ENCODE measurements around the gene HOXB3.

The HOXB3 gene

DNA sequence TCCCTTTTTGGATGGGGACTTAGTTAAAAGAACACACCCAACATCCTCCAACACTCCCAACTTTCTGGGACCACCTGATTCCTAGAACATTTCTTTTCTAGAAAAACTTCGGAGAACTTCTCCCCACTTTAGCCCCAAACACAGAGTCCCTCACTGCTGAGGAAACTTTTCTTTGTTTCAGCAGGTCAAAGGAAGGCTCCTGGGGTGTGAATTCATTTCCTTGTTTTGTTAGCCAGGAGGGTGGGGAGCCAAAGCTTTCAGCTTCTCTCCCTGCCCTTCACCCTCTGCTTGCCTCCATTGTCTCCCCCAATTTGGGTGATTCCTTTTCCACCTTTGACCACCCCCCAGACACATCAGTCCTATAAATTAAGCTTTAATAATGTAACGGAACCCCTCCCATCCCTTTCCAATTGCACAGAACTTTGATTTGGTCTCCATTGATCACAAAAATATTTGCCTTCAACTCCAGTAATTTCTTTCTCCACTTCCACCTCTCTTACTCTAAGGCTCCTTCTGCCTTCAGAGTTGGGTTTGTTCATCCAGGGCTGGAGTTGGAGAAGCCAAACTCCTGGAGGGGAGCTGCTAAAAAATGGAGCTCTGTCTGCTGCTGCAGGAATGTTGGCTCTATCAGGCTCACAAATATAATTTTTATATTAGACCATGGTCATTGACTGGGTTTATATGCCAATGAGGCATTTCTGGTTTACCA is 22.2 kb downstream of the HOXB3 start:
- no peak for DNase-seq

DNA sequence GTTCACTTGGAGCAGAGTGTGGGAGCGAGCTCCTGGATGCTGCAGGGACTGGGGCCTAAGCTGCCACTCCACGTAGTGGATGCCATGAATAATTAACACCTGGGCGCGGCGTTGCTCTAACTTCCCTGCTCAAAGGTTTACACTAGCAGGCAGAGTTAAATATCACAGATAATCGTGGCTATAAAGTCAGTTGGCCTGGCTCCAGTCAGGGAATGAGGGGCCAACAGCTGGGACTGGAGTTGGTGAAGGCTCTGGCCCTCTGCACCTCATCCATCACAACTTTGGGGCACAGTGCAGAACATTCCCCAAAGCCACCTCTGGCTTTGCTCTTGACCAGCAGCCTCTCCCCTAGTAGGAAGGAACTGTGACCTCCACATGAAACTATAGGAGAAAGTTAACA is 22.8 kb downstream of the HOXB3 start:
- no peak for DNase-seq

DNA sequence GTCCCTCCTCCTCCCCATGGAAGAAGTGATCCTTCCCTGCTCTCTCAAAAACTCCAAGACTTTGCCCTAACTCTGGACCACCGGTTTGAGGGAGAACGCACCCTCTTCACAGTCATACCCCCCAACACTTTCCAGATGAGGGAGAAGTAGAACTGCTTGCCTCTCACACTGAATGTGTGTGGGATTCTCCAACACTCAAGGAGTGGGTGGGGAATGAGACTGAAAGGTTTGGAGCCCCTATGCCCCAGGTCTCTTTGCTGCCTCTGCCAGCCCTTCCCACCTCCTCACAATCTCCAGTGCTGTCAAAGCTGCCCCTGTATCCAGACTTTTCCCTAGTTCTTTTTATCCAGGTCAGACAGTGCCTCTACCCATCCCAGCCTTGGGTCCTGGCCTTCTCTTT is 23.3 kb downstream of the HOXB3 start:
- DNase-seq, result no peak

DNA sequence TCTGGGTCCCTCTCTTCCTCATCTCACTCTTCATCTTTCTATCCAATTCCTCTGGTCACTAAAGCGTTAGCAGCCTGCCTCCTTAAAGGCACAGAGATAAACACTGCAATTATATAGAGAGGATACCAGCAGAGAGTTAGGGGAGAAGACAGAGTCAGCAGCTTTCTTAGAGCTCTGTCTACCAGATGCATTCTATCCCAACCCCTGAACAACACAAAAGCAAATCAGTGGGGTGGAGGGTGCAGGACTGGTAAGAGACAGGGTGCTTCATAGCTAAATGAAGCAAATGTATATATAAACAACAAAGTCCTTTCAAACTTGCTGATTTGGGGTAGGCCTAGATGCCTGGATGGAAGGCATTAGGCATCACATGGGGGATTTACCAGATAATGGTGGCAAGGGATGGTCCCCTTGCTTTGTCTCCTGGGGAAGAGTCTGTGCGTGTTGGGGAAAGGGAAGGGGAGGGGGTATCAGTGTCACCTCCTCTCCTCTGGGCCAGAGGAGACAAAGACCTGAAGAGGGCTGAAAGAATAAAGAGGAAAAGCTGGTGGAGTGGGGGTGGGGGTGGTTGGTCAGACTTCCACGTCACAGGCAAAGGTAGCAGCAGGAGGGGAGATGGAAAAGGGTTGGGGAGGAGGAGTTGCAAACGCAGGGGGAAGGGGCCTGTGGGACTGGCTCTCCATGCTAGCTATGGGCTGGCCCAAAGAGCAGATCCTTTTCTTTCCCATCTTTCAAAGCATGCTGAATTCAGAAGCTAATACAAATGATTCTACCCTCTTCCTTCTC is 23.9 kb downstream of the HOXB3 start:
- no peak for DNase-seq

DNA sequence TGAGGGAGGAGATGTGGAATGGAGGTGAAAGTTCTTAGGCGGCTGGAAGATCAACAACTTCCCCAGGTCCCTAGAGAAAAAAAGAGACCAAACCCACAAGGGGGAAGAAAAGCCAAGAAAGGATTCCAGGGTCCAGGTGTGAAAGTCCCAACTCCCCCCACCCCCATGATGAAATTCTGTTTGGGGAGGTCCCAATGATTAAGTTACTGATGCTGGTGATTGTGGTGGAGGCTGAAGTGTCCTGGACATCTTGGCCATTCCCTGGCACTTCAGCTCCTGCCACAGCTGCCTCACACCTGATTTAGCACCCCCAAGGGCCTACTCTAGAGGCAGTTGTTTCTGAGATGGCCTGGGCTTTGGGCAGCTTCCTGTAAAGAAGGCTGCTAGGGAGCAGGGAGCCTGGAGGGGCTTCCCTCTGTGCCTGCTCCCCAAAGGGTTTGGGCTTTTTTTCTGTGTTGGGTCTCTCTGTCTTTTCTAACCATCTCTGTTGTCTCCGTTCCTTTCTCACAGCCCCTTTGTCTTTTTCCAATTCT is 25.0 kb downstream of the HOXB3 start:
- DNase-seq, result no peak

DNA sequence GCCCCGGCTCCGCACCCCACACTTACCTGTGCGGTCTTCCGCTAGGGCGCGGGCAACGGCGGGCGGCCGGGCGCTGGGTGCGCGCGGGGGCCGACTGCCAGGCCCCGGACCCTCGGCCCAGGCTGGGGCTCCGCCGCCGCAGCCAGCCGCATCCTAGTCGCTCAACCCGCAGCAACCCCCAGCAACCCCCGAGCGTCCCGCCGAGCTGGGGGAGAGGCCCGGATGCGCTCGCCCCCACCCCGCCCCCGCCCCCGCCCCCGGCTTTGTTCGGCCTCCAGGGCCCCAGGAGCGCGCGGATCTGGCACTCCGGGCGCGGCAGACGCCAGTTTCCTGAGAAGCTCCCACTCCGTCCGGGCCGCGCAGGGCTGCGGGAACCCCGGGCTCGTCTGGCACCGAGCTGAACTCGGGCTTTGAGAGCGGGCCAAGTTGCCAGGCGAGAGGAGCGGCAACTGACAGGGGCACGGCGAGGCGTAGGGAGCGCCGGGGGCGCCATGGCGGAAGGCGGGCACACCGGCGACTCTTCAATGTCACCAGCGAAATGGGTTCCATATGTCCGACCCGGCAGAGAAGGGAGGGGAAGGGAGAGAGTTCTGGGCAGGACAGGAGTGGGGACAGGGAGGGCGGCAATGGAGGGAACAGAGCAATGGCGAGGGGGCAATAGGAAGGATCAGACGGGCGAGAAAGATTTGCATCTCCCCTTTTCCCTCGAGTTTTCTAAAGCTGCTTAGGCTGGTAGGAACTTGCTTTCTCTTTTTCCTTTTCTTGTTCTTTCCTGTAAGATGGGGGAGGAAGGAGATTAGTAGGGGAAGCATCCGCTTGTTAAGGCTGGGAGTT is 25.6 kb downstream of the HOXB3 start:
- no peak for DNase-seq

DNA sequence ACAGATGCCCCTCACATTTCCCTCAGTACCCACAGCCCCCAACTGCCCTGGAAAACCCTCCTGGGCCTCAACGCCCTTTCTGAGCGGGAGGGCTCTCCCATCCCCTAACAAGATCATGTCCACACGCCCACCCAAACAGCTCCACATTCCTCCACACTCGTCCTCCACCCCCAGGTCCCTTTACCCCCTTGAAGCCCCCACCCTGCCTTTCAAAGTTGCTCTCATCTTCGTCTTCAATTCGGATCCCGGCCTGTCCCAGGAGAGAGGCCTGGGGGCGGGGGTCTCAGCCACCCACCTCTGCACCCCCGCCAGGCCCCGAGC is 26.2 kb downstream of the HOXB3 start:
- no peak for DNase-seq

DNA sequence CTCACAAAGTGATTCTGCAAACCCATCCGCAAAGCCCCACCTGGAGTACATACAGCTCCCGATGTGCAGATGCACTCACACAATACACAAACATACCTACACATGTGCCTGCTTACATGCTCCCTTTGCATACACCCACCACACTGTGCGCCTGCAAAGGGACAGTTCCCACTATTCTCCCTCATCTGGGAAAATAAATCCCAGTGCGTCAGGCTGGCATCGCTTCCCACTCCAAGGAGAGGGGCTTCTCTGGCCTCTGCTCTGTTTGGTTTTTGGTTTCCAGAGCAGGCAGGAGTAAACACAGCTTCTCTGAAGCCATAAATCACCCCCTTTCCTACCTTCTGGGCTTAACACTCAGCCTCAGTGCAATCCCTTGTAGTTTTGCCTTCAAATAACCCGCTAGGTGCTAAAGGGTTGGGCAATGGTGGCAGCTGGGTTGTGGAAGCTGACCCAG is 26.6 kb downstream of the HOXB3 start:
- DNase-seq, result no peak

DNA sequence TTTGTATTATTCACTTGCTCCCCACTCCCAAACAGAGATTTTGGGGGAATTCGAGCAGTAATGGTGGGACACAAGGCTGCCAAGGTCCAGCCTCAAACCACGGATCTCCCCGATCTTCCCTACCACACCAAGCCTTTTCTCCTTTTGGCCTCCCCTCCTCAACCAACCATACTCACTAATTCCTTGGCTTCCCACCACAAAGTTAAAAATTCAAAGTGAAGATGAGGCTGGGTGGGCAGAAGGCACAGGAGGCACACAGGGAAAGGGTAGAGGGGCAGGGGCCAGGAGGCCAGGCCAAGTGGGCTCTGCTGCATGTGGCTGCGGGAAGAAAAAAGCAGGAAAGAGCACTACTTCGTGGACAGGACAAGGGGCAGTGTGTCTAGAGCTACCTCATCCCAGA is 27.1 kb downstream of the HOXB3 start:
- DNase-seq, result no peak

DNA sequence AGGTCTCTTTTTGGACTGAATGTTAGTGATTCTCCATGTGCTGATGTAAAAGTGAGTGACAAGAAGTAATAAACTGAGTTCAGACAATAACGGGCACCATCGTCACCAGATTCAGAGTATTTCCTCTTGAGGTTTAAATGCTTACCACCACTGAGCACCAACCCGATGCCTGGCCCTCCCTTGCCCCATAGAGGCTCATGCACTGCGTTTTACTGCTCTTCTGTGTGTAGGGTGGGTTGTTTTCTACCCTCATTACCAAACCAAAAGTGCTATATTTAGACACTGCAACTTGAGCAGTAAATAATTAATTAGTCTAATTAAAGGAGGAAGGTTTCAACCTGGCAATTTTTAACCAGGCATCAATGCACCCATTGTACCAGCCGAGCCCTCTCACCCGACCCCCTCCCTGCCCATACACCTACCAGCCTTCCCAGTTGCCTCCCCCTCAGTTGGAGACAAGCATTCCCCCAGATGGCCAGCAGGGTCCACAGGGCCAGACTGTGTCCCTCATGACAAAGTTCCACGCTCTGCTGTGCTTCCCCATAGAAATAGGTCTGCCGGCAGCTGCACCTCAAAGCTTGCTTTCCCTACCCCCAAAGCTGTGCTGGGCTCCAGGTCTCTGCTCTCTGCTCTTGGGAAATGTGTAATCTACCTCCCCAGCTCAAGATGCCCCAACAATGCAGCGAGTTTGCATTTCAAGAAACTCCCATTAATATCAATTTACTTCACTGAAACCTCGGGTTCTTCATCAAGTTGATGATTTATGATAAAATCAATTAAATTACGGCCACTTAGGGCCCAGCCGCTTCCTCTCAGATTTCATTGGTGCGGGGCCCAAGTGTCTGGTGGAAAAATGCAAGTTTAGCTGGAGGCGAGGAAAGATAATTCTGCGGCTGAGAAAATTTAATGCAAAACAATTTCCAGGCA is 27.9 kb downstream of the HOXB3 start:
- no peak for DNase-seq

DNA sequence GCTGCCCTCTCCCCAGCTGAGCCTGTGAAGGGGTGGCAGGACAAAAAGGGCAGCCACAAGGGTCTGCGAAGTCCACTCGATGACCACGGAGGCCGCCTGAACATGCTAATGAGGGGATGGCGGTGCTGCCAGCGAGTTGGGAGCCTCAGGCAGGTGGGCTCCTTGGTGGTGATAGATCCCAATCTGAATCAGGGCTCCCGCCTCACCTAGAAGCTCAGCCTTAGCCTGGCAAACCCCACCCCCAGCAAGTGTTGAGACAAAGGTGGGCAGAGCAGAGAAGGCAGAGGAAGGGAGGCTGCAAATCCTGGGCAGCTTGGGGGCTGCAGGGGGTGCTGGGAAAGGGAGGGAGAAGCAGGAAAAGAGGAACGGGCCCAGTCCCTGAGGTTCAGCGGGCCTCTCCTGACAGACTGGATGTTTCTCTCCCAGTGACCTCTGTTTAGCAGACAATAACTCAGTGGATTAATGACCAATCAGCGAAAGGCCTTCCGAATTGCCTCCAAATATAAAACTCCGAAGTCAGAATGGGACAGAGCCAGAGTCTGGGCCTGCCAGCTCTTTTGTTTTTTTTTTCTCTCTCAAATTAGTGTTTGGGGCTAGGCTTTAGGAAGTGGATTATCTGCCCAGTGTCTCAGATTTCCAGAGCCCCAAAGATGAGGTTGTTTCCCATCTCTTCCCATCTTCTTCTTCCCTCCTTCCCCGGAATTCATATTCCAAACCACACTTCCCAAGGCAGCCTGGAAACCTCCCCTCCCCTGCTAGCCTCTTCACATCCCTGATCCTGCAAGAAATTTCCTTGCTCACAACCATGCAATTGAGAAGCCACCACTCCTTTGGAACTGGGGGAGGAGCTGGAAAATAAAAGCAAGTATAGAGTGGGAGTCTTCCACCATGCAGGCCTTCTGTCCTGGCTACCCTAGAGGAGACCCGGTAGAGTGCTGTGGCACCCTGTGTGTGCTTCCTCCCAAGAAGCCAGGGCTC is 29.9 kb downstream of the HOXB3 start:
- DNase-seq, result no peak

DNA sequence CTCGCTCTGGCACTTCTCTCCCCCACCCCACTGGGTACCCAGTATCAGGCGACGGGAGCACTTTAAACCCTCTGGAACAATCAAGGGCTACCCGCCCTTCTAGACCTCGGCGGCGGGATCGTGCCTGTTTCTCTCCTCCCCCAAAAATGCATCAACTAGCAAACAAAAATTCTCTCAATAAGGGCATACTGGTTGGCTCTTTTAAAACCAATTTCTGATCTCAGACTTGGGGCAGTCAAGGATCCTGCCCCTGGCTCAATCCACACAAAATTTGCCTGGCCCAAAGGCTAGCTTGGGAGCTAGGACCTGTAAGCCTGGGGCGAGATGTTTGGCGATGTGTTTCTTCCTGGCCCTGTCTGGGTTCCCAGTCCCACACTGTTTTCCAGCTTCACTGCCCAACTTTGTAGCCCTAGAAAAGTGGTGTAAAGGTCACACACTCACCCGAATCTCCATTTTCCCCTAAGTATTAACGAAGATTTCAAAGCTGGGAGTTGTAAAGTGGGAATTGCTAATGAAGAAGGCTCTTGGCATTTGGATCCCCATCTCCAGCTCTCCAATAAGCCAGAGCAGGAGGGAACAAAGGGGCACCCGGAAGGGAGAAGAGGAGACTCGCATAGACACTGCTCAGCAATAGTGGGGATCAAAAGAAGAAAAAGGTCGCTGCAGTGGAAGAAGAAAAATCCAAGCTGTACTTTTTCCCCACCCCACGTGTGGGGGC is 30.8 kb downstream of the HOXB3 start:
- DNase-seq, result no peak

DNA sequence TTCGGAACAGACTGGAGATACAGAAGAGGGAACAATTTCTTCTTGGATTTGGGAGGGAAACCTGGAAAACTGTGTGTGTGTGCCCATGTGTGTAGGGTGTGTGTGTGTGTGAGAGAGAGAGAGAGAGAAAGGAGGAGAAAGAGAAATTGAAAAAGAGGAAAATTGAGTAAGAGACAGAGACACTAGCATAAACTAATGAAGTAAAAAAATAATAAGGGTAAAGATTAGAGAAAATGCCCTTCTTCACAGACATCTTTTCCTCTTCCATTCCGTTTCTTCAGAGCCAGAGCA is 31.3 kb downstream of the HOXB3 start:
- no peak for DNase-seq

DNA sequence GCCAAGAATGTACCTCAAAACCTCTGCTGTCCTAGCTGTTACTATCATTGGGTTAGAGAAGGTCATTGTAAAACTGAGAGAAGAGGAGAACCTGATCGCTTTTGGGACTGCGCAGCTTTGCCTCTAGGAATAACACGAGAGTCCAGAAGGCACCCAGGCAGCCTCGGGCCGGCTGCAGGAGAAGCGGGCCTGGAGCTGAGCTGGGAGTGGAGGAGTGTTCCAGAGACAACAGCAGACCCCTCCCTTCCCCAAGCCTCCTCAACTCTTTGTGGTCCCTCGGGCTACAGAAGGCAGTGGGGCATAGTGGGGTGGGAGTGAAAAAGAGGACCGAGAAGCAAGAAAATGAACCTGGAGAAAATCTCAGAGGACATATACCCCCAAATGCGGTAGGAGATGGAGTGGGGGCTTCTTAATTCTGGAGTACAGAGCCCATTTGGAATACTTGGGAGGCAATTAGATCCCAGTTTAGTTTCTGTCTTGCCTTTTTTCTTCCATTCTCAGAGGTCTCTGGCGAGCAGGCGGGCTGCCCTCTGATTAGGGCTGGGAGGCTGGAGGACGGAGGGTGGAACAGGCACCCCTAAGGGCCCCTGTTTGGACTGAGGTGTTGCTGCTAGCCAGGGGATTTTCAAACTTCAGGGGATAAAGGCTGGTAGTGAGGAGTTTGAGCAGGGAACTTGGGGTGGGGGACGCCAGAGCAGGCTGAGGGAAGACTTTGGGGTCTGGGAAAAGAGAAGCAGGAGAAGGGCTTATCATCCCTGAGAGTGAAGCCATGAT is 31.8 kb downstream of the HOXB3 start:
- no peak for DNase-seq

DNA sequence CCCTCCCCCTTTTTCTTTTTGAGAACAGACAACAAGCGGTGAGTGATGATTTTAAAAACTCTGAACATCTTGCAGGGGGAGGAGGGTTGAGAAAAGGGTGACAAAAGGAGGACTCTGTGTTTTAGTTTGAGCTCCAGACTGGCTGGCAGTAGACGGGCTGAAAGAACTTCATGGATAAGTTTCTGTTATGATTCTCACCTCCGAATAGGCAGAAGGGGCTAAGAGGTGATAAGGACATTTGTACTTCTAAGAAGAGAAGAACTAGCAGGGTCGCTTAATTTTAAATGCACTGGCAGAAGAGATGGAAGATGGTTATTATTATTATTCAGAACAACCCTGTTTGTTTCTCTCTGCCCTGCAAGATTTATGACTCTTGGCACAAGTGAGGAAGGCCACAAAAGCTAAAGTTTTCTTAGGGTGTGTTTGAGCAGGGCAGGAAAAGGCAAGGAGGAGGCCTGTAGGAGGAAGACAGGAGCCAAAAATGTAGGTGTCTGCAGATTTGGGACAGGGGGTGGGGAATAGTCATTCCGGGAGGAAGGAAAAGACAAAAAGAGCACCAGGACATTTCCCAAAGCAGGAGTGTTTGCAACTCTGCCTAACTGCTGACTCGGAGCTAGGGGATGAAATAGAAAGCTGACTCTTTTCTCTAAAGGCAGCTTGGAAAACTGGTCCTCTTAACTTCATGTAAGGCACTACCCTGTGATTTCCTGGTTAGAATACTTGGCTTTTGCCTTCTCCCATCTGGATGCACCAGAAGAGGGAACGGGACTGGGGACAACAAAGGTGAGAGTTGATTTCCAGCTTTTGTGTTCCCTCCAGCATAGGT is 33.3 kb downstream of the HOXB3 start:
- no peak for DNase-seq

DNA sequence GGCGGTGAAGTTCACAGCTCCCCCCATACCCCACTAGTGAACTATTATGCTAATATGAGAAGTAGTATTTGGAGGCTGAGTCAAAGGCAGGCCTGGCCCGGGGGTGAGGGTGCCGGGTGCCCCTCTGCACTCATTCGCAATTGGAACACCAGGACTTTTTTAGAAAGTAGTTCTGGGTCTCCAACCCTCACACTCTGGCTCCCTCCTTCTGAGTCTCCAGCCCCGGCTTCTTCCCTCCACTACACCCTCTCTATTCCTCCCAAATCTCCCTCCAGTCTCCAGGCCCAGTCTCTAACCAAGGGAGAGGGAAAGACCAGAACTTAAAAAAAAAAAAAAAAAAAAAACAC is 33.8 kb downstream of the HOXB3 start:
- no peak for DNase-seq

DNA sequence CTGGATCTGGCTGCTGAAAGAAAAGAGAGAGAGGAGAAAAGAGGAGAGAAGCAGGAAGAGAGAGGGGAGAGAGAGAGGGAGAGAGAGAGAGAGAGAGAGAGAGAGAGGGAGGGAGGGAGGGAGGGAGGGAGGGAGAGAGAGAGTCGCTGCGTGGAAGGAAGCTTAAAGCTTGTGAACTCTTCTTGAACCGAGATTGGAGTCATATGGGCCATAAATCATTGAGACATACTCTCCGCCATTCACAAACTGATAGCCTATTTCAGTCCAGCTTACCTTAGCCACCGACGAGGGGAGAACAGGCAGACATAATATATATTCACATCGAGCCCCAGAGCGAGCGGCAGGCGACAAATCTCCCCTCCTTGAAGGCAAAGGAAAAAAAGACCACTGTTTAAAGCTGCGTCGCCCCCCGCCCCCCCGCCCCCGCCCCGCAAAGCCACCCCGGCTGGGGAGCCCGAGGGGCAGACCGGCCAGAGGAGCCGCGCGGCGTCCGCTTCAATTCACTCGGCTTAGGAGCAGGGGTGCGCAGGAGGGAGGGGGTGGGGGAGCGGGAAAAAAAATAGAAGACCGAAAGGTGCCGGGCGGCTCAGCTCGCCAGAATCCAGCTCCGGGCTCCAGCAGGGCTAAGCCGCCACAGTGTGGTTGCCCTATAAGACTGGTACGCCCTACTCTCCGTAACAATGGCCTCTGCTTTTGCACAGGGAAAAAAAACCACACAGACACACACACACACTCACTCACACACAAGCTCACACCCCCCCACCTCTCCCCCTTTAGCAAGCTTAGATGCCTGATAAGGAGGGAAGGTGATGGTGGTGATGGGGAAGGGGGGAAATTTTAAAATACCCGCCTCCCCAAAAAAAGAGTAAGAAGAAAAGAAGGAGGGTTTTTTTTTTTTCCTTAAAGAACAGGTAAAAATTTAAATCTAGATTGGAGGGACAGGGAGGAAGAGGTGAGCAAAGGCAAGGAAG is 34.5 kb downstream of the HOXB3 start:
- DNase-seq, result peak; percentile 24
